OCI-LY1 (cell line): ENCODE measurements around the gene EIF2D.

Source experiments
- EZH2 ChIP-seq: fragments of 200-600 bp; sonication (generic), shearing (Covaris generic); IDR thresholded peaks from 2 replicates; pipeline ENCODE4 v1.8.0; 2017; ENCODE audit warnings: borderline replicate concordance, mixed run types, mild to moderate bottlenecking, antibody characterized with exemption, low read length, moderate library complexity, mixed read lengths
- TF ChIP-seq, protein P1 (sequence below): fragments of 200-600 bp; sonication (generic), shearing (Covaris generic); IDR thresholded peaks from 2 replicates; pipeline ENCODE4 v1.5.1; 2017; ENCODE audit warnings: mild to moderate bottlenecking, antibody characterized with exemption, low read length, moderate library complexity, mixed read lengths

DNA sequence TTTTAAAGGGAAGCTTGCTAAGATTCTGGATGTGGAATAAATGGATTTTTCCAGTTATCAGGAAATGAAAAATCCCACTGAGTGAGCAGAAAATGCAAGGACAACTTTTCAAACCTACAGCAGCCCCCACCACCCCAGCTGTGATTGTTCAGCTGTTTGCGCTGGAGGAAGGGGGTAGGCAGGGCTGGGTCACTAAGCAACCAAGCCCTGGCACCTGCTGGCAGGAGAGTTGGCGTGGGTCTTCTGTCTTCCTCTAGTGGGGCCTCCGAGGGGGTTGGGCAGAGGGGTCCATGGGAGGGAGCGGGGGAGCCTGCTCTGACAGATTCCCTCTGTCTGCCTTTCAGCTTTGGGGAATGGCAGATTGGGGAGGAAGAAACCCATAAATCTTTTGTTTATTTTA is 45.3 kb downstream of the EIF2D start:
- TF ChIP-seq, protein P1, sequence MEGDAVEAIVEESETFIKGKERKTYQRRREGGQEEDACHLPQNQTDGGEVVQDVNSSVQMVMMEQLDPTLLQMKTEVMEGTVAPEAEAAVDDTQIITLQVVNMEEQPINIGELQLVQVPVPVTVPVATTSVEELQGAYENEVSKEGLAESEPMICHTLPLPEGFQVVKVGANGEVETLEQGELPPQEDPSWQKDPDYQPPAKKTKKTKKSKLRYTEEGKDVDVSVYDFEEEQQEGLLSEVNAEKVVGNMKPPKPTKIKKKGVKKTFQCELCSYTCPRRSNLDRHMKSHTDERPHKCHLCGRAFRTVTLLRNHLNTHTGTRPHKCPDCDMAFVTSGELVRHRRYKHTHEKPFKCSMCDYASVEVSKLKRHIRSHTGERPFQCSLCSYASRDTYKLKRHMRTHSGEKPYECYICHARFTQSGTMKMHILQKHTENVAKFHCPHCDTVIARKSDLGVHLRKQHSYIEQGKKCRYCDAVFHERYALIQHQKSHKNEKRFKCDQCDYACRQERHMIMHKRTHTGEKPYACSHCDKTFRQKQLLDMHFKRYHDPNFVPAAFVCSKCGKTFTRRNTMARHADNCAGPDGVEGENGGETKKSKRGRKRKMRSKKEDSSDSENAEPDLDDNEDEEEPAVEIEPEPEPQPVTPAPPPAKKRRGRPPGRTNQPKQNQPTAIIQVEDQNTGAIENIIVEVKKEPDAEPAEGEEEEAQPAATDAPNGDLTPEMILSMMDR, result no peak
- no peak for TF ChIP-seq EZH2
